Eye (tissue), 1 donor: ENCODE results near the gene PRUNE1.
A peak's percentile ranks its signal among the peaks of the same experiment; 100 is the strongest.

Experiments used
- DNase-seq: peaks from one replicate; pipeline ENCODE4 v3.0.0-alpha.2; 2015

The PRUNE1 gene

DNA sequence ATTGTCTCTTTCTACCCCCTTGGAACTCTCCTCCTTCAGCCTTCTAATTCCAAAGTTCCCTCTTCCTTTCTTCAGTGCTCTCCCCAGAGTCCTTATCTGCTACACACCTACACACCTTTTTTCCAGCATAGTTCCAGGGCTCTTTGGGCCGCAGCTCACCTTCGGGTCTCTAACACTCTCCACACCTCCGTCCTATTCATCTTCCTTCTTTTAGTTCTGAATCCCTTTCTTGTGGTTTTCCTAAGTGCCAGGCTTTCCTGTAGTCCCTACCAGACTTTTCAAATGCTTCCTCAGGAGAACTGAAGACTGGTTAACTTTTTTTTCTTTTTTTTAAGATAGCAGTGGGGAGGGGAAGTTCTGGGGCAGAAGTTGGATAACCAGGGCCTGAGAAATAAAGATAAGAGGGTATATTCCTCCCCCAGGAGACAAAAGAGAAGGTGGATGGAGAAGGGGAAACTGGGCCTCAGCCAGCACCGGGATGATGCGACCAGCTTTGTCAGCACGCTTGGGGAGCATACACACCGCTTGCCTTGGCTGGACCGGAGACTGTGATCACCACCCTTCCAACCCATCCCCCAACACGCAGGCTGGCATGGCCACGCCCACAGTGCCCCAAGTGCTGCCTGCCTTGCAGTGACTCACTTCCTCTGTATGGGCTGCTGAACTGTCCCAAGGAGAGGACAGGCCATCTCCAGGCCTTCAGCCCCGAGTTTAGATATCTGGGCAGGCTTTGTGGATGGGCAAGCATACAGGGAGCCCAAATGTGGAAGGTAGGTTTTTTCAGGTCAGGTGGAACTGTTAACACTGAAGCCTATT, 31.2 kb upstream of the PRUNE1 start:
- peak; percentile 21 for DNase-seq

DNA sequence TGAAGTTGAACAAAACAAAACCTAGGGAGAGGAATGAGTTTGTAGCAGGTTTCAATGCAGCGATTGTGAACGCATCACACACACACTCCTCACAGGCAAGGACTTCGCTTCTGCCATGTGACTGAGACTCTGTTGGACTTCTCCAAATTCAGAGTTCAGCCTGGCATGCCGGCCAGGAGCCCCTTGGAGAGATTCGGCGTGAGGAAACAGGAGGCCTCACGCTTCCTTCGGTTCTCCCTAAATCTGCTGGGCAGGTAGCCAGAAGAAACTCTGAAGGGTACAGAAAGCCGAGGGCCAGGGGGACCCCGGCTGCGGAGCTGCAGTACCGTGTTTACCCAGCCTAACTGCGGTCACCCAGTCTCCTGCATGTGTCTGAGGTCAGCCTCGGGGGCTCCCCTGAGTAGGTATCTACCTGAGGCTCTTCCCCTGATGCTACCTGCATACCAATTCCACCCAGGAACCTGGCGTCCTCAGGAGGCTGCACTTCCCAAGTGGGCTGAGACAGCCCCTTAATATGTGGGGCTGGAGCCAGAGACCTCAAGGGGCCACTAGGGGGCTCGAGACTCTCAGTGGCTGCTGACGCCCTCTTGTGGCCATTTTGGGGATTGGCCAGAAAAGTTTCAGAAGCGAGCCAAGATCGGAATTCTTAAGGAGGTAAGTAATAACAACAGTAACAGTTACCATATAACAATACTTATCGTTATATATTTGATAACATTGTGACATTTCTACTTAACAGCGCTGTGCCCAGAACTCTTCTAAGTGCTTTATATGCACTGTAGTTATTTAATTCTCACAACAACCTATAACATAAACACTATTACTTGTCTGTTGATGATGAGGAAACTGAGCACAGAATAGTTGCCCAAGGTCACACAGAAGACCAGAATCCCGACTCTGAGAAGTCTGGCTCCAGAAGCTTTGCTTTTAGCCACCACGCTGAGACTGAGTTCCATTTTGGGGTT, 28.9 kb upstream of the PRUNE1 start:
- DNase-seq, result peak; percentile 98

DNA sequence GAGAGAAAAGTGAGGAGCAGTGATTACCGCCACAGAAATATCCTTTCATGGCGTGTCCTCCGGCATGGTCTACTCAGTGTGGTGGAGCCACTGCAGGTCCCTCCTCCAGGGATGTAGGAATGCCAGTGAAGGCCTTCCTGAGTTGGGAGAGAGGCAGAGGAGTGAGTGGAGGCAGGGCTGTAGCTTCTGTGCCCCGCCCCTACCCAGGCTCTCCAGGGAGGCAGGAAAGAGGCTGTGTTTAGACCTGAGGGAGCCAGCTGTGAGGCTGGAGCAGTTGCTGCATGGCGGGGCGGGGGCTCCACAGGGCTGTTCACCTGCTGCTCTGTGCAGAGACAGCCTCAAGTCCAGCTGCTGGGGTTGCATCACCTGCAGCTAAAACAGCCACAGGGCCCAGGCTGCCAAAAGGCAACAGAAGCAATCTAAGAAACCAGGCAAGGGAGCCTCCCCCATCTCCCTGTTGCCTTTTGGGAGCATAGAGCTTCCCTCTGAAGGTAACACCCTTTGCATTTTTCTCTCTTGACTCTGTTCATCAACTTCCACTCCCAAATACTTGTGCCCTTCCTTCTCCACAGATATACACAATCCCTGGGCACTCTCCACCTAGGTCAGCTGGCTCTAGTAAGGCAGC, 27.0 kb upstream of the PRUNE1 start:
- DNase-seq, result peak; percentile 25

DNA sequence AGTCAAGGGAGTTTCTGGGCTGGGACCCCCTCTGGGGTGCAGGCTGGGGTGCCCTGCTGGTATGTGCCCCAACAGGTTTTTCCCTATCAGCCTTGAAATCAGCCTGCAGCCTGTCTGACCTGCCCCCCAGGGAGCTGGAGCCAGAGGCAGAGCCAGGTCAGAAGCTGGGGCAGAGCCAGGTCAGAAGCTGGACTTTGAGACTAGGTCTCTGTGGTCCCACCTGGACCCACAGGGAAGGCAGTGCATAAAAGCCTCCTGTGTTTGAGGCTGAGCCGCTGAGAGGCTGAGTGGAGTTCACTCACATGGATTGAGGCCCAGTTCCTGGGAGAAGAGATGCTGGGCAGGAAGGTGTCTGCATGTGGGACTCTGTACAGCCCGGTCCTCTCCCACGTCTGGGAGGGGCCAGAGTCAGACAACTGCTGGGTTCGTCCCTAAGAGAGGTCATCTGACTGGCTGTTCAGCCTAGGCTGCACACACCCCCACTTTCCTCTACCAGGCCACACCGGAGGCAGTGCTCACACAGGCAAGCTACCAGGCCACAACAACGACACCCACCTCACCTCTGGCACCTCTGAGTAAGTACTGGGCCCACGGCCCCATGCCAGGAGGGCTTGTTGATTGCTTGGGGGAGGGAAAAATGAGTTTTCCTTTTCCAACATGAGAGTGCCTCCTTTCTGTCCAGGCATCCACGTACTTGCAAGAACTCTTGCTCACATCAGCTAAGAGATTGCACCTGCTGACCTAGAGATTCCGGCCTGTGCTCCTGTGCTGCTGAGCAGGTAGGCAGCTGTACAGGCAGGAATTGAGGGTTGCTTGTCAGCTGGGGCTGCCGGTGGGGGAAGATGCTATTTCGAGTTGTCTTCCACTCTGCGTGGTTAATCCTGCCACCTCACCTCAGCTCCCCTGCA, 26.2 kb upstream of the PRUNE1 start, which contains the start of gene ANXA9:
Gene ANXA9, plus strand, starts transcription at position 488 of the 908 bp plus-strand sequence. CDS start 814 bp downstream, outside the sequence.
- DNase-seq, result no peak

DNA sequence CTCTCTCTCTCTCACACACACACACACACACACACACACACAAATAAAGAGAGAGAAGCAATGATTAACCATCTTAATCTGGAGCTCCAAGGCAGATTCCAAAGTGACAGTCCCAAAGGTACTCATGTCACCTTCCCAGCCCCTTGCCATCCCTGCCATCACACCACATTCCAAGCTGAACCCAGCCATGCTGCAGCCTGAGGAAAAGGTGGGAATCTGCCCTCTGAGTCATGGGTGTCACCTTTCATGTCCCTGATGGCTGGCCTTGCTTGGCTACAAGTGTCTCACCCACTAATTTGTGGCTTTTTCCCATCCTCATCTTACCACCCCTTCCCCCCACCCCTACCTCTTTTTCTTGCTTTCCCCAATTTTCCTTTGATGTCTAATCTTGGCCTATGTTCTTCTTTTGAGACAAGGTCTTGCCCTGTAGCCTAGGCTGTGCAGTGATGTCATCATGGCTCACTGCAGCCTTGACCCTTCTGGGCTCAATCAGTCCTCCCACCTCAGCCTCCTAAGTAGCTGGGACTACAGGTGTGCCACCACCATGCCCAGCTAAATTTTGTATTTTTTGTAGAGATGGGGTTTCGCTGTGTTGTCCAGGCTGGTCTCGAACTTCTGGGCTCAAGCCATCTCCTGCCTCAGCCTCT, 22.9 kb upstream of the PRUNE1 start:
- DNase-seq, result no peak

DNA sequence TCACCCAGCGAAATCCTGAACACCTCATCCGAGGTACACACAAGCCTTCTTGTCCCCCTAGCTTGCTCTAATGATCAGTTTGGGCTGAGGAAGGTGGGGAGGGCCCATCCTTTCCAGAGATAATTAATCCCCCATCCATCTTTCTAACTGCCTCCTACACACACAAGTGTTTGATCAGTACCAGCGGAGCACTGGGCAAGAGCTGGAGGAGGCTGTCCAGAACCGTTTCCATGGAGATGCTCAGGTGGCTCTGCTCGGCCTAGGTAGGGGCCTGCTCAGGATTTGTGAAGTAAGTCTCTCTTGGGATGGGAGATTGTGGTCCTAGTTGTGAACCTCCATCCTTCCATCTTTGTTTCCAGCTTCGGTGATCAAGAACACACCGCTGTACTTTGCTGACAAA, 20.3 kb upstream of the PRUNE1 start:
- DNase-seq, result no peak

DNA sequence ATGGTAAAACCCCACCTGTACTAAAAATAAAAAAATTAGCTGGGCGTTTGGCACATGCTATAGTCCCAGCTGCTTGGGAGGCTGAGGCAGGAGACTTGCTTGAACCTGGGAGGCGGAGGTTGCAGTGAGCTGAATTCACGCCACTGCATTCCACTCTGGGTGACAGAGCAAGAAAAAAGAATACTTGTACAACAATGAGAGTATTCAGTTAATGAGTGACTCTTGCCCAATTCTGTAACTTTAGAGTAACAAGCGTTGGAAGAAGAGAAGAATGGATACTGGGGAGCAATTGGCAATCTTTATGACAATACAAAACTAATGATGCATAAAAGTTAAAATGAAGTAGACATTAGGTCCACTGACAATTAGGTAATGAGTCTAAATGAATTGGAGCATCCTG, 15.6 kb upstream of the PRUNE1 start:
- no peak for DNase-seq

DNA sequence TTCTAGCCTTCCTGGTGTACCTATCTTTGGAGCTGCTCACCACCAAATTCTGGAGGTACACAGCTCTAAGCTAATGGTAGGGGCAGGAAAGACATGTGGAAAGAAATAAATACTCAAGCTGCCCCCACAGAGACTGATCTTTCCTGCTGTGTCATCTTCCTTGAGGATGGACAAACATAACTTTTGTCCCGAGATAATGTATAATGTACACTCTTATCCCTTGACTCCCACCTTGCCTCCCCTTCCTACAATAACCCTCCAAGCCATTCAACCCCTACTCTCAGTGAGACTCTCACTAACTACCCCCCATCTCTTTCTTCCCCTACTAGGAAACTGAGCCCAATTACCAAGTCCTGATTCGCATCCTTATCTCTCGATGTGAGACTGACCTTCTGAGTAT, 14.0 kb upstream of the PRUNE1 start:
- no peak for DNase-seq

DNA sequence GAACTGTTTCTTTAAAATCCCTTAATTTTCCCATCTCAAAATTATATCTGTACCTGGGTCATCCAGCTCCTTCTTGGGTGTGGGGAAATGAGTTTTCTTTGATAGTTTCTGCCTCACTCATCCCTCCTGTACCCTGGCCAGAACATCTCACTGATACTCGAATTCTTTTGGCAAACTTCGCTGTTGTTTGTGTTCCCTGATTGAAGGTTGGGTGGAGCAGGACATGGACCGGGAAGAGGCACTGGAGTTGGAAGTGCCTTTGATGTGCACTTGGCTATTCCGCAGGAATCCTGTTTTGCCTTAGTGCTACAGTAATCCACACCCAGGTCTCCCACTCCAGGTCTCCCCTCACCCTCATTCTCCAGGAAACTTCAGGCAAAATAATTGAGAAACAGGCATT, 12.8 kb upstream of the PRUNE1 start:
- DNase-seq, result no peak

DNA sequence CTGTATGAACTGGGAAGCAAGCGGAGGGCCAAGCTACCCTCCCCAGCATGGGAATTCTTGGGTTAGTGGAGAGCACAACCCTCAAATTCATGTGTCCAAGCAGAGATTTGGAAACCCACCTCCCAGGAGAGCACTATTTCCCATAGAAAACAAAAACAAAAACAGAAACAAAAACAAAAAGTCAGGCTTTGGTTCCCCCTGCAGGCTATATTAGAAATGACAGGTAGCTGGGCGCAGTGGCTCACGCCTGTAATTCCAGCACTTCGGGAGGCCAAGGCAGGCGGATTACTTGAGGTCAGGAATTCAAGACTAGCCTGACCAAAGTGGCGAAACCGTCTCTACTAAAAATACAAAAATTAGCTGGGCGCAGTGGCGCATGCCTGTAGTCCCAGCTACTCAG, 12.4 kb upstream of the PRUNE1 start:
- DNase-seq, result peak; percentile 70

DNA sequence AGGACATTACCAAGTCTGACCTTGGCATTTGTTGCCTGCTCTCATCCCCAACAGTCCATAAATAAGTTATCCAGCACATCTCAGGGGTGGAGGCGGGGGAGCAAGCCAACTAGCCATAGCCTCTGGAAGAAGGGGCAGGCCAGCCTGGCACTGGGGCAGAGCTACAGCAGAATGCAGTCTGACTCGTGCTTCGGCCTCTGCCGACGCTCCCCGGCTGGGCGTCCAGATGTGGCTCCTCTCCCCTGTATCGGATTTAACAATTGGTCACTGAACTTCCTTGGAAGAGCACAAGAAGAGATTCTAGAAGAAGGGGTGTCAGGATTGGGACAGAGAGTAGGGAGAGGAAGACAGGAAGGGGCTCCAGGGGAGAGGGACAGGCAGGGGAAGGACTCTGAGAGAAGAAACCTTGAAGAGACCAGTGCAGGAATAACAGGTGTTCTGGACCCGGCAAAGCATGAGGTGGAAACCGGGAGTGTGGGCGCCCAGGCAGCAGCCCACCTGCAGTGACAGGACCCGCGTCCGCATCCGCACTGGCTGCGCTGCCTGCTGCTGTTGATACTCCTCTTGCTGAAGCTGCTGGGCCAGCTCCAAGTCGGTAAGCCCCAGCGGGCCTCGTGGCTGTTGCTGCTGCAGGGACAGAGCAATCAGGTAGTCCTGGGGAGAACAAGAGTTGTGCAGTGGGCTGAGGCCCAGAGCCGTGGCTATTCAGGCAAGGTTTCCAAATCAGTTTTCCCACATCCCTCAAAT, 10.9 kb upstream of the PRUNE1 start:
- DNase-seq, result no peak

DNA sequence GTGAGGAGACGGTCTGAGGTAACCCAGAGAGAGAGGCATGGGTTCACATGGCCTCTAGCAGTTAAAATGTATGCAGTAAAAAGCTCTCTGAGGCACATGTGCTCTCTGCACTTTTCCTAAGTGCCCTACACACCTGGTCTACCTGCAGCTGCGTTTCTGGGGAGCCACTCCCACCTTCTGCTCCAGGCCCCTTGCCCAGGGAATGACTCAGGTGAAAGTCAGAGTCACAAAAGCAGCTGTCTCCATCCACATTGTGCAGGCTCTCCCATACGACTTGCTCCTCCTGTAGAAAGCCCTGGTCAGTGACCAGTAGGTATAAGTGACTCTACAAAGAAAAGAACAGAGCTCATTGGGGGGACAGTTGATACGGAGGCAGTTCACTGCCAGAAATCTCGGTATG, 10.3 kb upstream of the PRUNE1 start:
- DNase-seq, result no peak

DNA sequence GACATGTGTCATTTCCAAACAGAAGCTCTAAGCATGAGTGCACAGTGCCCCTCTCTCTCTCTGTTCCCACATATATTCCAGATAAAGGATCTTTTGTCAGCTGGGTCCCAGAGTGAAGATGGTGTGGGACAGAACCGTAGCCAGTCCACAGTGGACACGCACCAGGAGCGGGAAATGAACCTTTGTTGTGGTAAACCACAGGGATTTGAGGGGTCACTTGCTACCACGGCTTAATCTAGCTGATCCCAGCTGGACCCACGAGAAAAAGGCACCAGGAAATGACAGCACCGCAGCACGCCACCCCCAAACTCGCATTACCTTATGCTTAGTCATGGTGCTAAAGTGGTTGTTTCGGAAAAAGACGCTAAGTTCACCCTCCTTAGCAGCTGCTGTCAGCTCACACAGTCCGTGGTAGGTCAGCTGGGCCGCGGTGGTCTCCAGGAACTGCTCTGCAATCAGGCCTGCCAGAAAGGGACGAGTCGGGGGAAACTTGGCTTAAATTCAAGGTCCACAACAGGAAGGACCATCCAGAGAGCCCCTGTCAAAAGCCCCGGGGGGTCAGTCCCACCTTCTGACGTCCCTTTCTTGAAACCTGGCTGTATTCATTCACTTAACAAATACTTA, 9.1 kb upstream of the PRUNE1 start:
- no peak for DNase-seq

DNA sequence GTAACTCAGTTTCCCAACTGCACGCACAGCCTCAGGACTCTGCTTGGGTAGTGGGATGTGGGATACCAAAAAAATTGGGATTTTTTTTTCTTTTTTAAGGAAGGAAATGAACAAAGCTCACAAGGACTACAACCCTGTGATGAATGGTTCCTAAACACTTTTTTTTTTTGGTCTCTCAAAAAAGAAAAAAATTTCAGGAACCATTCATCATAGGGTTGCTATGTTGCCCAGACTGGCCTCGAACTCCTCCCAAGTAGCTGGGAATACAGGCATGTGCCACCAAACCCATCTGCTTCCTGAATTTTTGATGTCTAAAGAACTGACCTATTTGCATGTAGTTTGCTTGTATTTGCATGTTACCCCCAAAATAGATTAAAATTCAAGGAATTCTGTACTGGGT, 8.3 kb upstream of the PRUNE1 start:
- DNase-seq, result no peak

DNA sequence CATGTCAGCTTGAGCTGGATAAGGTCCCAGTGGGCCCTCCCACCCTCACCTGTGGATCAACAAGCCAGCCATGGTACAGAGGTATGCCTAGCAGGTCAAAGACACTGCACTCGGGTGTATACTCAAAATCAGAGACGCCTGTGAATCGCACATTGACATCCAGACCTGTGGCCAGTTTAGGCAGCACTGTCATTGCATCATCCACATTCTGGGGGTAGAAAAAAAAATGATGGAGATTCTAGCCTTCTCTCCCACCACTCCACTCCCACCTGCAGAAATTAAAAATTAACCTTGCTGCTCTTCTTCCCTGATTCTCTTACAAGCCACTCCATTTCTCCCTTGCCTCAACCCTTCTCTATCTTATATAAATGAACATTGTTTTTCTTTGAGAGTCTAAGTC, 7.8 kb upstream of the PRUNE1 start:
- DNase-seq, result no peak

DNA sequence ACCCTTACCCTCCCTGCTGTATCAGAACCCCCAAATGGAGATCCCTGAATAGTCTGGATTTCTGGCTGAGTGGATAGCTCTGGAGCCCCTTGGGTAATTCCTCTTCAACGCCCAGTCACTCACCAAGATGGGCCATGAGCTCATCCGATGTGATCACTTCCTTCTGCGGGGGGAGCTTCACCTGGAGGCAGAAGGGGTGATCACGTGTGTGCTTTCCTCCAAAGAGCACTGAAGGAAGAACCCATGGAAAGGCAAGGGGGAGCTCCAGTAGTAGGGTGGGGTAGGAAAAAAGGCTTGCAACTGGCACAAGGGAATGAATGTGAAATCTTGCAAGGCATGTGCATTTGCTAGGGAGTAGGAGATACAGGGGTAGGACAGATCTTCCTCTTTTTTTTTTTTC, 6.6 kb upstream of the PRUNE1 start:
- DNase-seq, result no peak

DNA sequence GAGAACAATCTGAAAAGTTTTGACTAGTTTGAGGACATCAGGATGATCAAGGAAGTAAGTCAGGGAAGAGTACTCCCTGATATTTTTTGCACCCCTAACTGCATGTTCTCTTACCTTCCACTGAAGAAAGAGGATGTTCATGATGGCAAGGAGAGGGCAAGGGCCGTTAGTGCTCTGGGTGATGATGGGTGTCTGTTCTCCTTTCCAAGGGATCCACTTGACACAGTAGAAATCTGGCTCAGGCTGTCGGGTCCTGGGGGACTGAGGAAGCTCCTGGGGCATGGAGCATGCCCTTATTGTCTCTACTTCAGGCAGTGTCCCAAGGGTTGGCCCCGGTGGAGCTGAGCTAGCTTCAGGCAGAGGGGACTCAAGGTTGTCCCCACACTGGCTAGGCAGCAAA, 6.2 kb upstream of the PRUNE1 start:
- DNase-seq, result no peak

DNA sequence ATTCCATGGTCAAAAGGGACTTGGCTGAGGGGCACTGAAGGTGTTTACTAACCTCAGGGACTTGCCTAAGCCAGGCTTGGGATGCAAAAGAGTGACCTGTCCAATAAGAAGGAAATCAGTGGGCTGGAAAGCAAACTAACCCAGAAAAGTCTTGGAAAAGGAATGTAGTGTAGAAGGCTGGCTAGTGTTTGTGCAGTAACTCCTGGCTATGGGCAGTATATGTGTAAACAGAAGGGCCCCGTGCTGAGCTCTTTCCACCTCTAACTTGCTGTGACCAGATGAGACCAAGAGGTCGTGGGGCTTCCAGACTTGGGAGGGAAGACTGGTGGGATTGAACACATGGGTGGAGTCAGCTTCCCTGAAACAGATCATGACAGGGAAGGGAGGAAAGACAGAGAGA, 5.6 kb upstream of the PRUNE1 start:
- DNase-seq, result no peak

DNA sequence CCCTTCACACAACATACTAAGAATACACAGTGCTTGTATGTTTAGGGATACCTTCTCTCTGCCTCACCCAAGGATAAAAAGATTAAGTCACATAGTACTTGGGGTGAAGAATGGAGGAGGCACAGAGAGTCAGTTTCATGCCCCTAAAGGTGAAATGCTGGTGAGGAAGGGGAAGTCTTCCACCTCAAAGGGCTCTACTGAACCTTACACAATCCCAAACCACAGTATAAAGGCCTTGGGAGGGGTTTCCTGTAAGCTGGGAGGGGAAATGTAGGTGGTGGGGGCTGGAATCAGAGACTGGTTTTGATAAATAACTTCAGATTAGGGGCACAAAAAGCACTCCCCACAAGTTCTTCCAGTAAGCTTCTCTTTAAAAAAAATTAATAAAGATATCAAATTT, 5.1 kb upstream of the PRUNE1 start:
- DNase-seq, result no peak

DNA sequence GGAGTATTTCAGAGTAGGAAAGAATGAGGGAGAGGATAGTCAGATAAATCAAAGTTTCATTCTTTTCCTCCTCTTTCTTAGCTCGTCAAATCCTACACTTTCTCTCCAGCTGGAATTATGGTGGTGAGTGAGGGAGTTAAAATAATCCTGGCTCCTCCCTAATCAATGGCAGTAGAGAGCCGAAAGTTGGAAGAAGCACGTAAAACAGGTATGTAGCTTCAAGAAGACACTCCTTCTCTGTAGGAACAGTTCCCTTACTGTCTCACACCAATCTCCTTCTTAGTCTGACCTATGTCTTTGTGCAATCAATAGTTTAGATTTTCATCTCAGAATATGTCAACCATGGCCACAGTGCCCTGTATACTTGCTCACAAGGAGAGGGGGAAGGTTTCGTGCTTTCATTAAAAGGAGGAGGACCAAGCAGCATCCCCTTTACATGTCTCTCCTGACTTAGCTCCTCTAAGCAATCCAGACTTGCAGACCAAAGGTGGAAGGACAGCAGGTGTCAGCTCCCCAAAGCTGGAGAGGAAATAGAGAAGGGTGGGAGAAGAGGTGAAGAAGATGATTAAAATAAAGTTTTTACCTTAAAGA, 2.4 kb upstream of the PRUNE1 start:
- DNase-seq, result peak; percentile 55
